DND-41 (cell line): ENCODE data around the gene EIF4G3.

ENCODE experiments used
- EZH2 ChIP-seq: IDR thresholded peaks from 3 replicates; pipeline ENCODE4 v1.6.1; 2012; ENCODE audit warnings: borderline replicate concordance, low read depth, mild to moderate bottlenecking, moderate library complexity, low read length, inconsistent platforms; ENCODE audit not compliant: severe bottlenecking
- TF ChIP-seq, protein P1 (sequence below): IDR thresholded peaks from 2 replicates; pipeline ENCODE4 v1.5.1; 2012; ENCODE audit warnings: borderline replicate concordance, low read length, moderate library complexity, mild to moderate bottlenecking; ENCODE audit not compliant: poor library complexity, severe bottlenecking; ENCODE audit errors: extremely low read depth

- TF ChIP-seq, protein P1, sequence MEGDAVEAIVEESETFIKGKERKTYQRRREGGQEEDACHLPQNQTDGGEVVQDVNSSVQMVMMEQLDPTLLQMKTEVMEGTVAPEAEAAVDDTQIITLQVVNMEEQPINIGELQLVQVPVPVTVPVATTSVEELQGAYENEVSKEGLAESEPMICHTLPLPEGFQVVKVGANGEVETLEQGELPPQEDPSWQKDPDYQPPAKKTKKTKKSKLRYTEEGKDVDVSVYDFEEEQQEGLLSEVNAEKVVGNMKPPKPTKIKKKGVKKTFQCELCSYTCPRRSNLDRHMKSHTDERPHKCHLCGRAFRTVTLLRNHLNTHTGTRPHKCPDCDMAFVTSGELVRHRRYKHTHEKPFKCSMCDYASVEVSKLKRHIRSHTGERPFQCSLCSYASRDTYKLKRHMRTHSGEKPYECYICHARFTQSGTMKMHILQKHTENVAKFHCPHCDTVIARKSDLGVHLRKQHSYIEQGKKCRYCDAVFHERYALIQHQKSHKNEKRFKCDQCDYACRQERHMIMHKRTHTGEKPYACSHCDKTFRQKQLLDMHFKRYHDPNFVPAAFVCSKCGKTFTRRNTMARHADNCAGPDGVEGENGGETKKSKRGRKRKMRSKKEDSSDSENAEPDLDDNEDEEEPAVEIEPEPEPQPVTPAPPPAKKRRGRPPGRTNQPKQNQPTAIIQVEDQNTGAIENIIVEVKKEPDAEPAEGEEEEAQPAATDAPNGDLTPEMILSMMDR, result no peak
- TF ChIP-seq EZH2, result no peak
These were observed 303.4 kb downstream of the EIF4G3 start for GRCh38 chr1:20873311-20873710.
